Natural killer cell (primary cell): ENCODE measurements around the gene INO80B. TPM values are rescaled to one million over a fixed set of nuclear protein-coding genes. Genes with fewer than 3 reads are reported as not detected.

ENCODE experiments used
- ATAC-seq, 3 donors: fragments of 150-1000 bp in 2 of 3; fragments of 200-7000 bp in 1 of 3; cut with Tn5 transposase; 1 replicate in 1 of 3; 2 replicates in 2 of 3; pipeline ENCODE4 v1.10.0; 2021; ENCODE audit warnings: mild to moderate bottlenecking in 2 of 3, moderate library complexity in 2 of 3
- DNase-seq, 2 donors: peaks; one replicate each; pipeline versions ENCODE4 v3.0.0 to v3.0.0-alpha.2; 2013 to 2021; ENCODE audit warnings: mixed read lengths in 1 of 2
- H3K27ac ChIP-seq: one replicate; pipeline ENCODE4 v1.5.1; 2013; ENCODE audit warnings: mild to moderate bottlenecking, low read length
- H3K27me3 ChIP-seq: one replicate; pipeline ENCODE4 v1.6.1; 2013; ENCODE audit warnings: low read length; ENCODE audit not compliant: control insufficient read depth, insufficient read depth
- H3K36me3 ChIP-seq: one replicate; pipeline ENCODE4 v1.6.1; 2013; ENCODE audit warnings: low read length; ENCODE audit not compliant: control insufficient read depth, insufficient read depth
- H3K4me1 ChIP-seq: one replicate; pipeline ENCODE4 v1.6.1; 2013; ENCODE audit warnings: low read length; ENCODE audit not compliant: control insufficient read depth, insufficient read depth
- H3K4me3 ChIP-seq: one replicate; pipeline ENCODE4 v1.5.1; 2013; ENCODE audit warnings: low read length
- H3K9me3 ChIP-seq: one replicate; pipeline ENCODE4 v1.6.1; 2013; ENCODE audit warnings: low read length; ENCODE audit not compliant: control insufficient read depth, insufficient read depth
- H3K27ac Mint-ChIP-seq, 2 donors: one replicate each; pipeline ENCODE4 v1.8.0; 2022; ENCODE audit warnings: mild to moderate bottlenecking in 2 of 2, mixed read lengths in 2 of 2, moderate library complexity in 1 of 2
- H3K27me3 Mint-ChIP-seq, 2 donors: one replicate each; pipeline ENCODE4 v1.8.0; 2022; ENCODE audit warnings: low read depth in 2 of 2, mixed read lengths in 2 of 2
- H3K36me3 Mint-ChIP-seq: one replicate; pipeline ENCODE4 v1.8.0; 2022; ENCODE audit warnings: mixed read lengths
- H3K4me1 Mint-ChIP-seq, 2 donors: one replicate each; pipeline ENCODE4 v1.8.0; 2022; ENCODE audit warnings: mixed read lengths in 2 of 2
- H3K4me3 Mint-ChIP-seq: one replicate; pipeline ENCODE4 v1.8.0; 2022; ENCODE audit warnings: mild to moderate bottlenecking, moderate library complexity, mixed read lengths
- H3K9me3 Mint-ChIP-seq, 2 donors: one replicate each; pipeline ENCODE4 v1.8.0; 2022; ENCODE audit warnings: mixed read lengths in 2 of 2
- WGBS: methylation state at CpG from one replicate; pipeline ENCODE4 v1.1.7; 2013; ENCODE audit warnings: missing lambda C conversion rate; ENCODE audit not compliant: insufficient coverage; 5-methylcytosine and 5-hydroxymethylcytosine counted together
- intact Hi-C: fragments of 100-400 bp; cut with micrococcal nuclease; formaldehyde crosslinking; loops from one replicate; pipeline ENCODE4 v1.14.2; 2022
- total RNA-seq, 4 donors: library from RNA; stranded (reverse); fragments of 120-200 nt in 1 of 4; gene quantifications; one replicate each; pipeline versions ENCODE4 v1.2.3 to v1.2.4, GENCODE V29; 2013 to 2022
- TF ChIP-seq, protein P1 (sequence below): fragments of 200-600 bp; IDR thresholded peaks from one replicate; pipeline ENCODE4 v1.8.0; 2022; ENCODE audit warnings: antibody characterized with exemption

Gene INO80B
- total RNA-seq, 3 donors from 2014 or later (not counting 1 experiment from before 2014, with no cell fraction given), result 34.0 to 48.0 (median 37.7) TPM

DNA sequence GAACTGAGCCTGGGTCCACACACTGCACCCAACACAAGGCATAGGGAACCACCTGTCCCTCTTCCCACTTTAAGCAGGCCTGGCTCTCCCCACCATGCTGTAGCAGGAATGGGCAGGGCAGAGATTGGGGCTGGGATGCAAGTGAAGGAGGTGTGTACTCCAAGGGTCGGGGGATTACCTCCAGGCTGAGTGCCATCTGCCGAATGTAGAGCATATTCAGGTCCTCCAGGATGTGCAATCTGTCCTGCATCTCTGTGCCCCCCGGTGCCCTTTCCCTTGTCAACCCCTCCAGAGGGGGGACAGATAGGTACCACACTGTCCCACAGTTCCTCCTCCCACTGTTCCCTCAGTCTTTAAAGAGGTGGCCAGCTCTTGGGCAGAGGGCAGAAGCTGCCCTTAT lies 15.5 kb upstream of the INO80B start:
- TF ChIP-seq, protein P1, sequence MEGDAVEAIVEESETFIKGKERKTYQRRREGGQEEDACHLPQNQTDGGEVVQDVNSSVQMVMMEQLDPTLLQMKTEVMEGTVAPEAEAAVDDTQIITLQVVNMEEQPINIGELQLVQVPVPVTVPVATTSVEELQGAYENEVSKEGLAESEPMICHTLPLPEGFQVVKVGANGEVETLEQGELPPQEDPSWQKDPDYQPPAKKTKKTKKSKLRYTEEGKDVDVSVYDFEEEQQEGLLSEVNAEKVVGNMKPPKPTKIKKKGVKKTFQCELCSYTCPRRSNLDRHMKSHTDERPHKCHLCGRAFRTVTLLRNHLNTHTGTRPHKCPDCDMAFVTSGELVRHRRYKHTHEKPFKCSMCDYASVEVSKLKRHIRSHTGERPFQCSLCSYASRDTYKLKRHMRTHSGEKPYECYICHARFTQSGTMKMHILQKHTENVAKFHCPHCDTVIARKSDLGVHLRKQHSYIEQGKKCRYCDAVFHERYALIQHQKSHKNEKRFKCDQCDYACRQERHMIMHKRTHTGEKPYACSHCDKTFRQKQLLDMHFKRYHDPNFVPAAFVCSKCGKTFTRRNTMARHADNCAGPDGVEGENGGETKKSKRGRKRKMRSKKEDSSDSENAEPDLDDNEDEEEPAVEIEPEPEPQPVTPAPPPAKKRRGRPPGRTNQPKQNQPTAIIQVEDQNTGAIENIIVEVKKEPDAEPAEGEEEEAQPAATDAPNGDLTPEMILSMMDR, result no peak
- peaks cover 0 to 11% of the 10 kb centered on the region in 2 donors for H3K27me3 Mint-ChIP-seq
- H3K4me3 ChIP-seq, result no peak overlapping the region
- no peaks in the 10 kb centered on the region for H3K9me3 Mint-ChIP-seq
- H3K27ac Mint-ChIP-seq, result peak overlapping the region; percentile 27 to 28
- H3K4me1 Mint-ChIP-seq, result peaks cover 27 to 38% of the 10 kb centered on the region in 2 donors
- H3K4me1 ChIP-seq, result peaks cover 33% of the 10 kb centered on the region
- no peaks in the 10 kb centered on the region for H3K36me3 Mint-ChIP-seq
- no peaks in the 10 kb centered on the region for H3K9me3 ChIP-seq
- ATAC-seq, result no peak
- H3K4me3 Mint-ChIP-seq, result peak overlapping the region; percentile 88
- DNase-seq, result no peak
- no peaks in the 10 kb centered on the region for H3K36me3 ChIP-seq
- intact Hi-C loops, result no loop called here
- no peak overlapping the region for H3K27ac ChIP-seq
- WGBS, result 41% methylated on average over 3 of the region's 3 CpGs
- H3K27me3 ChIP-seq, result peaks cover 19% of the 10 kb centered on the region

DNA sequence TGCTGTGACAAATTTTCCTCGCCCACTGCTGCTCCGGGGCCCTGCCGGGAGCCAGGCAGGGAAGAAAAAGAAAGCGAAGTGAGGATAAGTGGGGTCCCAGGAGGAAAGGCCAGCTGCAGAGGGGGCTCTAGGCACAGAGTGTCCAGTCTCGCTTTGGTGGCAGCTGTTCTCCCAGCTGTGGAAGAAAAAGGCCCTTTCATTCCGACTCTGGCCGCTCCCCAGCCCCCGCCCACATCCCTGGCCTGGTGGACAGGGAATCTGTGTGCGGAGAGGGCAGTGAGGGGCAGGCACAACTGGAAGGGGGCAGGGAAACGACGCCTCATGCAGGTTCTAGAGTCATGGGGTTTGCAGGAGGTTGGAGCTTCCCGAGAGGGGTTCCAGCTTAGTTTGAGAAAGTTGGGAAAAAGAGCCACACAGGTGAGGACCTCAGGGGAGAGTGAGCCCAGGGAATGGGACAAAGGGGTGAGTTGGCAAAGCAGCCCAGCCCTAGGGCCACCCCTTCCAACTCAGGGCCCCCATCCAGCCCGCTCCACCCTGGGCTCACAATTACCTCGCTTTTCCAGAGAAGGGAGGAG lies 15.0 kb upstream of the INO80B start:
- intact Hi-C loops, result no loop called here
- Mint-ChIP-seq H3K36me3 (no peaks in the 10 kb centered on the region), H3K4me1 (peaks cover 27 to 38% of the 10 kb centered on the region in 2 donors), H3K4me3 (peak overlapping the region; percentile 88), H3K9me3 (no peaks in the 10 kb centered on the region), H3K27me3 (peaks cover 0 to 14% of the 10 kb centered on the region in 2 donors), H3K27ac (peak overlapping the region; percentile 27 to 28)
- DNase-seq (no peak), ATAC-seq (no peak)
- H3K4me3 ChIP-seq, result peak overlapping the region; percentile 40
- no peak overlapping the region for H3K27ac ChIP-seq
- H3K27me3 ChIP-seq, result peaks cover 19% of the 10 kb centered on the region
- 51% methylated on average over 14 of the region's 14 CpGs for WGBS
- no peaks in the 10 kb centered on the region for H3K36me3 ChIP-seq
- TF ChIP-seq, protein P1, result no peak
- H3K9me3 ChIP-seq, result no peaks in the 10 kb centered on the region
- H3K4me1 ChIP-seq, result peaks cover 33% of the 10 kb centered on the region

DNA sequence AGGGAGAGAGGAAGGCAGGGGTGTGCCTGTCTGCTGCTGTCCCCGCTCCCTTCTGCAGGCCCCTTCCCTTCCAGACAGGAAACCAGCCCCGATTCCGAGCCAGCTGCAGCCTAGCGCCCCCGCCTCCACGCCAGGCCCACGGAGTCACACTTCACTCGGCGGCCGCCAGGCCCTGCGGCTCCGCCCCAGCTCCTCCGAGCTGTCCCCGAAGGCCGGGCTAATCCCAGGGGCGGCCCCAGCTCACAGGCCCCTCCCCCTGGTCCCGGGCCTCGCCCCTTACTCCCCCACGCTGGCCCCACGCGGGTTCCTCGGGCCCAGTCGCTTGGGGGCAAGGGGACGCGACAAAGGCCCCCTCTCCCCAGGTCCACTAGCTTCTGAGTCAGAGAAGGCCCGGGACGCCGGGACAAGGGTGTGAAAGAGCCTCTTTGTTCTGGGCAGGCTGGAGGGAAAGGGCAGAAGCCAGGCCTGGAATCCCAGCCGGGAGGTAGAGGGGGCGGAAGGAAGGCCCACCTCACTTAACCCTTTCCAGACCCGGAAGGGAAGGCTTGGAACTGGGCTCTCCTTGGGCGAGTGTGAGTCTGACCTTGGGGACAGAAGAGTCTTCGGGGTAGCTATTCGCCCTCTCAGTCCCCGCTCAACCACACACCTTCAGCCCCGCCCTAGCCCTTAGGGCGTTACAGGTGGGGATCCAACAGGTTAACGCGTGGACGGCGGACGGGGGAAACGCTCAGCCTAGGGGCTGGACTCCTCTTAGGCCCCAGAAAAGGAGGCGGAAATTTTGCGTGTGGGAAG lies 14.3 kb upstream of the INO80B start:
- TF ChIP-seq, protein P1, result no peak
- DNase-seq (peak; percentile 59 to 64), ATAC-seq (peak; percentile 88 to 92 (median 91))
- Histone ChIP-seq H3K4me1 (peaks cover 33% of the 10 kb centered on the region), H3K27ac (peak overlapping the region; percentile 40), H3K9me3 (no peaks in the 10 kb centered on the region), H3K4me3 (peak overlapping the region; percentile 40), H3K36me3 (no peaks in the 10 kb centered on the region), H3K27me3 (peaks cover 19% of the 10 kb centered on the region)
- H3K27ac Mint-ChIP-seq, result peak overlapping the region; percentile 27 to 28
- H3K27me3 Mint-ChIP-seq, result peaks cover 0 to 14% of the 10 kb centered on the region in 2 donors
- H3K9me3 Mint-ChIP-seq, result no peaks in the 10 kb centered on the region
- peak overlapping the region; percentile 88 for H3K4me3 Mint-ChIP-seq
- WGBS, result 31% methylated on average over 45 of the region's 45 CpGs
- no peaks in the 10 kb centered on the region for H3K36me3 Mint-ChIP-seq
- intact Hi-C loops, result loop anchor here (1.0 kb wide), 1 partner anchor 12 kb away; no protein-coding TSS in a partner anchor
- peaks cover 27 to 38% of the 10 kb centered on the region in 2 donors for H3K4me1 Mint-ChIP-seq
